GM23338 (cell line): ENCODE data around the gene PRDM2. TPM values are rescaled to one million over a fixed set of nuclear protein-coding genes. Genes with fewer than 3 reads are reported as not detected.

Experiments used
- ATAC-seq: fragments of 200-7000 bp; cut with Tn5 transposase; 3 replicates; pipeline ENCODE4 v1.9.1; 2020
- DNase-seq: peaks from one replicate; pipeline ENCODE4 v3.0.0-alpha.2; 2015; ENCODE audit warnings: low spot score
- H2AFZ ChIP-seq: fragments of 200-600 bp; sonication (generic); 2 replicates; pipeline ENCODE4 v1.8.0; 2016; ENCODE audit warnings: antibody characterized with exemption, mild to moderate bottlenecking, moderate library complexity
- H3F3A ChIP-seq: fragments of 200-600 bp; sonication (generic); replicated peaks from 2 replicates; pipeline ENCODE4 v1.8.0; 2017; ENCODE audit warnings: antibody characterized with exemption, mixed run types, low read depth
- H3K27ac ChIP-seq: fragments of 200-600 bp; sonication (generic); 2 replicates; pipeline ENCODE4 v1.6.1; 2016; ENCODE audit warnings: low read depth
- H3K27me3 ChIP-seq: fragments of 200-600 bp; sonication (generic); 2 replicates; pipeline ENCODE4 v1.8.0; 2016; ENCODE audit warnings: mild to moderate bottlenecking, mixed run types, moderate library complexity; ENCODE audit not compliant: insufficient read depth
- H3K36me3 ChIP-seq: fragments of 200-600 bp; sonication (generic); 2 replicates; pipeline ENCODE4 v1.8.0; 2016; ENCODE audit warnings: mild to moderate bottlenecking; ENCODE audit not compliant: insufficient read depth
- H3K4me1 ChIP-seq: fragments of 200-600 bp; sonication (generic); 2 replicates; pipeline ENCODE4 v1.8.0; 2016; ENCODE audit warnings: mild to moderate bottlenecking, moderate library complexity; ENCODE audit not compliant: insufficient read depth
- H3K4me2 ChIP-seq: fragments of 200-600 bp; sonication (generic); 2 replicates; pipeline ENCODE4 v1.7.1; 2017; ENCODE audit warnings: mixed run types
- H3K4me3 ChIP-seq: fragments of 200-600 bp; sonication (generic); 2 replicates; pipeline ENCODE4 v1.6.1; 2016; ENCODE audit warnings: mixed run types
- H3K79me2 ChIP-seq: fragments of 200-600 bp; sonication (generic); replicated peaks from 2 replicates; pipeline ENCODE4 v1.8.0; 2017; ENCODE audit warnings: mild to moderate bottlenecking; ENCODE audit not compliant: insufficient read depth
- H3K9me2 ChIP-seq: fragments of 200-600 bp; sonication (generic); 2 replicates; pipeline ENCODE4 v1.8.0; 2017; ENCODE audit not compliant: insufficient read depth
- H4K20me1 ChIP-seq: fragments of 200-600 bp; sonication (generic); replicated peaks from 2 replicates; pipeline ENCODE4 v1.8.0; 2017; ENCODE audit warnings: mild to moderate bottlenecking; ENCODE audit not compliant: insufficient read depth
- H3K27ac Mint-ChIP-seq: 2 replicates; pipeline ENCODE4 v1.8.0; 2020; ENCODE audit warnings: inconsistent platforms, mild to moderate bottlenecking, moderate library complexity, mixed read lengths
- H3K27me3 Mint-ChIP-seq: 3 replicates; pipeline ENCODE4 v1.8.0; 2022; ENCODE audit warnings: low read depth, mild to moderate bottlenecking, moderate library complexity, mixed read lengths, inconsistent platforms; ENCODE audit not compliant: insufficient read depth, poor library complexity
- H3K36me3 Mint-ChIP-seq: 3 replicates; pipeline ENCODE4 v1.8.0; 2021; ENCODE audit warnings: low read depth, mild to moderate bottlenecking, inconsistent platforms, moderate library complexity, mixed read lengths
- H3K4me1 Mint-ChIP-seq: 3 replicates; pipeline ENCODE4 v1.8.0; 2020; ENCODE audit warnings: mild to moderate bottlenecking, inconsistent platforms, mixed read lengths
- H3K4me3 Mint-ChIP-seq: 3 replicates; pipeline ENCODE4 v1.8.0; 2021; ENCODE audit warnings: moderate library complexity, mild to moderate bottlenecking, inconsistent platforms, mixed read lengths
- H3K9me3 Mint-ChIP-seq: 3 replicates; pipeline ENCODE4 v1.8.0; 2020; ENCODE audit warnings: moderate library complexity, mild to moderate bottlenecking, inconsistent platforms, mixed read lengths
- CREB1 ChIP-seq: fragments of 250-450 bp; sonication (Bioruptor Pico); IDR thresholded peaks from 2 replicates; pipeline ENCODE4 v1.5.0; 2020; ENCODE audit warnings: low read depth, mild to moderate bottlenecking, moderate library complexity
- CTCF ChIP-seq, 2 experiments: fragments of 200-600 bp in 1 of 2; sonication (generic) in 1 of 2; conservative IDR thresholded peaks; 2 replicates each; pipeline versions ENCODE4 v1.5.1 to v1.6.1; 2016 to 2017; ENCODE audit warnings: antibody characterized with exemption in 2 of 2, low read depth in 2 of 2, mild to moderate bottlenecking in 2 of 2, moderate library complexity in 1 of 2
- EZH2 ChIP-seq: fragments of 200-600 bp; sonication (generic); IDR thresholded peaks from one replicate; pipeline ENCODE4 v1.8.0; 2017; ENCODE audit warnings: antibody characterized with exemption, mild to moderate bottlenecking, low read depth; ENCODE audit not compliant: unreplicated experiment
- EZH2phosphoT487 ChIP-seq: fragments of 200-600 bp; sonication (generic); IDR thresholded peaks from one replicate; pipeline ENCODE4 v1.8.1; 2018; ENCODE audit warnings: antibody characterized with exemption; ENCODE audit not compliant: unreplicated experiment
- JUNB ChIP-seq: IDR thresholded peaks from one replicate; pipeline ENCODE4 v1.6.1; 2016; ENCODE audit warnings: antibody characterized with exemption; ENCODE audit not compliant: unreplicated experiment
- NANOG ChIP-seq: IDR thresholded peaks from 2 replicates; pipeline ENCODE4 v1.6.1; 2016; ENCODE audit warnings: antibody characterized with exemption, borderline replicate concordance
- POLR2AphosphoS5 ChIP-seq: IDR thresholded peaks from 2 replicates; pipeline ENCODE4 v1.6.1; 2016; ENCODE audit warnings: antibody characterized with exemption, low read depth
- STAT1 ChIP-seq: IDR thresholded peaks from one replicate; pipeline ENCODE4 v1.6.1; 2016; ENCODE audit warnings: antibody characterized with exemption; ENCODE audit not compliant: unreplicated experiment
- ZNF114 ChIP-seq: fragments of 250-450 bp; sonication (Bioruptor Pico); IDR thresholded peaks from 2 replicates; pipeline ENCODE4 v1.5.0; 2020; ENCODE audit warnings: mild to moderate bottlenecking, moderate library complexity
- ZNF331 ChIP-seq: fragments of 250-450 bp; sonication (Bioruptor Pico); IDR thresholded peaks from 2 replicates; pipeline ENCODE4 v1.5.0; 2020; ENCODE audit warnings: low read depth, mild to moderate bottlenecking, moderate library complexity
- ZNF462 ChIP-seq: fragments of 250-450 bp; sonication (Bioruptor Pico); IDR thresholded peaks from 2 replicates; pipeline ENCODE4 v1.5.0; 2020; ENCODE audit warnings: mild to moderate bottlenecking, moderate library complexity
- polyA plus RNA-seq: library from polyadenylated mRNA; unstranded; fragments of >200 nt; fragmentation: Nextera tagmentation; extraction: Ambion mirVana; gene quantifications from 2 replicates; pipeline ENCODE4 v1.2.1, GENCODE V29; 2016
- total RNA-seq: library from RNA; depleted of rRNA; stranded (reverse); fragments of >200 nt; shearing (Covaris generic); gene quantifications from 2 replicates; pipeline ENCODE4 v1.2.3, GENCODE V29; 2014
- TF ChIP-seq, protein P1 (sequence below): IDR thresholded peaks from one replicate; pipeline ENCODE4 v1.6.1; 2018; ENCODE audit warnings: antibody characterized with exemption; ENCODE audit not compliant: unreplicated experiment
- TF ChIP-seq, protein P2 (sequence below): IDR thresholded peaks from 2 replicates; pipeline ENCODE4 v1.6.1; 2016; ENCODE audit warnings: antibody characterized with exemption

The PRDM2 gene
- total and polyA plus RNA-seq, 2 experiments from 2014 or later: 11.6 to 28.3 TPM

DNA sequence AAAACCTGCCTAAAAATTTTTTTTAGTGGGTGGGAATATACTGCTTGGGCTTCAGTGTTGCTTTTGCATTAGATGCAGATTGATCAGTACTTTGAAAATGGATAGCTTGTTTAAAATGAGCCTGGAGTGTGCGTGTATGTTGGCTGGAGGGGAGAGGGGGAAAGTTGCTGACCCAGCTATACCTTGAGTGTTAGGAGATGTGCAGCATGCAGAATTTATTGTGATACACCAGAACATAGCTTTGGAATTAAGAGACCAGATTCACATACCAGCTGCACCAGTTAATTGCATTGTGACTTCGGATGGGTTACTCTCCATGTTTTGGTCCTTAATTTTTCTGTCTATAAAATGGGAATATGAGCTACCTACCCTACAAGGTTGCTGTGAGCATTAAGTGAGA is 60.4 kb downstream of the PRDM2 start:
- no peaks in the 10 kb centered on the region for H3K36me3 ChIP-seq
- no peaks in the 10 kb centered on the region for H3K9me3 Mint-ChIP-seq
- no peak overlapping the region for H3K27ac Mint-ChIP-seq
- H3K79me2 ChIP-seq: peaks cover 53% of the 10 kb centered on the region
- no peaks in the 10 kb centered on the region for H3K27me3 ChIP-seq
- H3K9me2 ChIP-seq: no peaks in the 10 kb centered on the region
- H3K4me3 Mint-ChIP-seq: peak overlapping the region; percentile 3; the same call in 1 of the 3 replicates
- H3K4me2 ChIP-seq: peak overlapping the region; percentile 42
- TF ChIP-seq EZH2phosphoT487 (no peak), NANOG (no peak), CREB1 (CRISPR knock-in tag) (no peak), EZH2 (no peak), CTCF (conservative IDR thresholded peaks at IDR 0.05; ENCODE audit: low read depth in 2 of 2) (no peak), STAT1 (no peak), POLR2AphosphoS5 (no peak), JUNB (no peak), ZNF462 (CRISPR knock-in tag) (no peak), ZNF331 (CRISPR knock-in tag) (no peak), ZNF114 (CRISPR knock-in tag) (no peak)
- TF ChIP-seq, protein P1, sequence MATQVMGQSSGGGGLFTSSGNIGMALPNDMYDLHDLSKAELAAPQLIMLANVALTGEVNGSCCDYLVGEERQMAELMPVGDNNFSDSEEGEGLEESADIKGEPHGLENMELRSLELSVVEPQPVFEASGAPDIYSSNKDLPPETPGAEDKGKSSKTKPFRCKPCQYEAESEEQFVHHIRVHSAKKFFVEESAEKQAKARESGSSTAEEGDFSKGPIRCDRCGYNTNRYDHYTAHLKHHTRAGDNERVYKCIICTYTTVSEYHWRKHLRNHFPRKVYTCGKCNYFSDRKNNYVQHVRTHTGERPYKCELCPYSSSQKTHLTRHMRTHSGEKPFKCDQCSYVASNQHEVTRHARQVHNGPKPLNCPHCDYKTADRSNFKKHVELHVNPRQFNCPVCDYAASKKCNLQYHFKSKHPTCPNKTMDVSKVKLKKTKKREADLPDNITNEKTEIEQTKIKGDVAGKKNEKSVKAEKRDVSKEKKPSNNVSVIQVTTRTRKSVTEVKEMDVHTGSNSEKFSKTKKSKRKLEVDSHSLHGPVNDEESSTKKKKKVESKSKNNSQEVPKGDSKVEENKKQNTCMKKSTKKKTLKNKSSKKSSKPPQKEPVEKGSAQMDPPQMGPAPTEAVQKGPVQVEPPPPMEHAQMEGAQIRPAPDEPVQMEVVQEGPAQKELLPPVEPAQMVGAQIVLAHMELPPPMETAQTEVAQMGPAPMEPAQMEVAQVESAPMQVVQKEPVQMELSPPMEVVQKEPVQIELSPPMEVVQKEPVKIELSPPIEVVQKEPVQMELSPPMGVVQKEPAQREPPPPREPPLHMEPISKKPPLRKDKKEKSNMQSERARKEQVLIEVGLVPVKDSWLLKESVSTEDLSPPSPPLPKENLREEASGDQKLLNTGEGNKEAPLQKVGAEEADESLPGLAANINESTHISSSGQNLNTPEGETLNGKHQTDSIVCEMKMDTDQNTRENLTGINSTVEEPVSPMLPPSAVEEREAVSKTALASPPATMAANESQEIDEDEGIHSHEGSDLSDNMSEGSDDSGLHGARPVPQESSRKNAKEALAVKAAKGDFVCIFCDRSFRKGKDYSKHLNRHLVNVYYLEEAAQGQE: no peak
- TF ChIP-seq, protein P2, sequence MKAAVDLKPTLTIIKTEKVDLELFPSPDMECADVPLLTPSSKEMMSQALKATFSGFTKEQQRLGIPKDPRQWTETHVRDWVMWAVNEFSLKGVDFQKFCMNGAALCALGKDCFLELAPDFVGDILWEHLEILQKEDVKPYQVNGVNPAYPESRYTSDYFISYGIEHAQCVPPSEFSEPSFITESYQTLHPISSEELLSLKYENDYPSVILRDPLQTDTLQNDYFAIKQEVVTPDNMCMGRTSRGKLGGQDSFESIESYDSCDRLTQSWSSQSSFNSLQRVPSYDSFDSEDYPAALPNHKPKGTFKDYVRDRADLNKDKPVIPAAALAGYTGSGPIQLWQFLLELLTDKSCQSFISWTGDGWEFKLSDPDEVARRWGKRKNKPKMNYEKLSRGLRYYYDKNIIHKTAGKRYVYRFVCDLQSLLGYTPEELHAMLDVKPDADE: no peak
- no peak overlapping the region for H3K4me3 ChIP-seq
- no peaks in the 10 kb centered on the region for H3K36me3 Mint-ChIP-seq
- ATAC-seq: no peak
- peaks cover 23% of the 10 kb centered on the region for H4K20me1 ChIP-seq
- no peak overlapping the region for H2AFZ ChIP-seq
- H3F3A ChIP-seq: no peaks in the 10 kb centered on the region
- peaks cover 2% of the 10 kb centered on the region for H3K27me3 Mint-ChIP-seq
- H3K27ac ChIP-seq: no peak overlapping the region
- DNase-seq: no peak
- H3K4me1 Mint-ChIP-seq: peaks cover 71% of the 10 kb centered on the region
- H3K4me1 ChIP-seq: peaks cover 55% of the 10 kb centered on the region
